ENCODE data around the gene ZNF764.
"Not testable (repeated sequence)": the region's sequence is repeated elsewhere in the genome, so short reads cannot be mapped to it uniquely, and the experiment has no call there.

The ZNF764 gene

GRCh38 chr16:30539000-30539964 lies 18.9 kb downstream of the ZNF764 start:
- H3K79me2 ChIP-seq (ENCODE audit: insufficient read depth, low read length): peaks cover 4% of the 10 kb centered on the region; the same call in 1 of the 2 replicates
- no peaks in the 10 kb centered on the region for H3K27me3 ChIP-seq (ENCODE audit: low read length)
- H3K27ac ChIP-seq (ENCODE audit: low read depth, low read length): no peak overlapping the region
- TF ChIP-seq EZH2phosphoT487 (conservative IDR thresholded peaks at IDR 0.05; ENCODE audit: low read length): no peak
- TF ChIP-seq CTCF (IDR thresholded peaks at IDR 0.05; ENCODE audit: insufficient read depth, low read length, poor library complexity, severe bottlenecking): no peak
- no peak overlapping the region for H3K9ac ChIP-seq (ENCODE audit: low read length)
- peaks cover 16% of the 10 kb centered on the region for H3F3A ChIP-seq (ENCODE audit: insufficient read depth)
- H3K36me3 ChIP-seq (ENCODE audit: low read length): no peaks in the 10 kb centered on the region
- H2AFZ ChIP-seq (ENCODE audit: low read depth, low read length, severe bottlenecking): no peak overlapping the region
- no peak overlapping the region for H3K4me2 ChIP-seq (ENCODE audit: low read depth, low read length, poor library complexity, severe bottlenecking)
- no peaks in the 10 kb centered on the region for H4K20me1 ChIP-seq (ENCODE audit: low read depth, low read length)
- H3K9me3 ChIP-seq (ENCODE audit: insufficient read depth, low read length): no peaks in the 10 kb centered on the region
- H3K4me3 ChIP-seq (ENCODE audit: insufficient read depth, low read length, poor library complexity, severe bottlenecking): no peak overlapping the region
- no peaks in the 10 kb centered on the region for H3K9me2 ChIP-seq (replicated peaks; ENCODE audit: insufficient read depth, low read length)

- H4K20me1 ChIP-seq (ENCODE audit: low read depth, low read length); H3K9me2 ChIP-seq (replicated peaks; ENCODE audit: insufficient read depth, low read length); H3K27me3 ChIP-seq (ENCODE audit: low read length); H3K79me2 ChIP-seq (ENCODE audit: insufficient read depth, low read length); H3K9me3 ChIP-seq (ENCODE audit: insufficient read depth, low read length); H3K36me3 ChIP-seq (ENCODE audit: low read length): not testable (repeated sequence)
- Histone ChIP-seq H3K9ac (ENCODE audit: low read length) (peak overlapping the region; percentile 79), H3K4me2 (ENCODE audit: low read depth, low read length, poor library complexity, severe bottlenecking) (peak overlapping the region; percentile 95), H3K4me3 (ENCODE audit: insufficient read depth, low read length, poor library complexity, severe bottlenecking) (peak overlapping the region; percentile 76), H3K27ac (ENCODE audit: low read depth, low read length) (peak overlapping the region; percentile 82), H3F3A (ENCODE audit: insufficient read depth) (peaks cover 16% of the 10 kb centered on the region), H2AFZ (ENCODE audit: low read depth, low read length, severe bottlenecking) (peak overlapping the region; percentile 84)
Observed at GRCh38 chr16:30536391-30537024, 21.7 kb downstream of the ZNF764 start.

GRCh38 chr16:30535777-30536190 lies 22.4 kb downstream of the ZNF764 start:
- Histone ChIP-seq H3K27me3 (ENCODE audit: low read length) (no peaks in the 10 kb centered on the region), H3K79me2 (ENCODE audit: insufficient read depth, low read length) (peaks cover 4% of the 10 kb centered on the region; the same call in 1 of the 2 replicates), H3F3A (ENCODE audit: insufficient read depth) (peaks cover 16% of the 10 kb centered on the region), H3K4me2 (ENCODE audit: low read depth, low read length, poor library complexity, severe bottlenecking) (peak overlapping the region; percentile 95), H3K9ac (ENCODE audit: low read length) (peak overlapping the region; percentile 79), H3K36me3 (ENCODE audit: low read length) (no peaks in the 10 kb centered on the region), H3K4me3 (ENCODE audit: insufficient read depth, low read length, poor library complexity, severe bottlenecking) (peak overlapping the region; percentile 76), H3K27ac (ENCODE audit: low read depth, low read length) (peak overlapping the region; percentile 82), H3K9me3 (ENCODE audit: insufficient read depth, low read length) (no peaks in the 10 kb centered on the region), H4K20me1 (ENCODE audit: low read depth, low read length) (no peaks in the 10 kb centered on the region), H3K9me2 (replicated peaks; ENCODE audit: insufficient read depth, low read length) (no peaks in the 10 kb centered on the region), H2AFZ (ENCODE audit: low read depth, low read length, severe bottlenecking) (peak overlapping the region; percentile 84)
- TF ChIP-seq EZH2phosphoT487 (conservative IDR thresholded peaks at IDR 0.05; ENCODE audit: low read length): no peak
- TF ChIP-seq CTCF (IDR thresholded peaks at IDR 0.05; ENCODE audit: insufficient read depth, low read length, poor library complexity, severe bottlenecking): peak; percentile 22
